ENCODE results near the gene GOPC.

- no peak for TF ChIP-seq EZH2 (IDR thresholded peaks at IDR 0.05)
- no peak for TF ChIP-seq POLR2AphosphoS5 (IDR thresholded peaks at IDR 0.05; ENCODE audit: low read depth, low read length)
- no peak for TF ChIP-seq SP1 (IDR thresholded peaks at IDR 0.05; ENCODE audit: low read depth)
- no peak for TF ChIP-seq SIN3A (IDR thresholded peaks at IDR 0.05; ENCODE audit: low read depth)
- TF ChIP-seq, protein P1, sequence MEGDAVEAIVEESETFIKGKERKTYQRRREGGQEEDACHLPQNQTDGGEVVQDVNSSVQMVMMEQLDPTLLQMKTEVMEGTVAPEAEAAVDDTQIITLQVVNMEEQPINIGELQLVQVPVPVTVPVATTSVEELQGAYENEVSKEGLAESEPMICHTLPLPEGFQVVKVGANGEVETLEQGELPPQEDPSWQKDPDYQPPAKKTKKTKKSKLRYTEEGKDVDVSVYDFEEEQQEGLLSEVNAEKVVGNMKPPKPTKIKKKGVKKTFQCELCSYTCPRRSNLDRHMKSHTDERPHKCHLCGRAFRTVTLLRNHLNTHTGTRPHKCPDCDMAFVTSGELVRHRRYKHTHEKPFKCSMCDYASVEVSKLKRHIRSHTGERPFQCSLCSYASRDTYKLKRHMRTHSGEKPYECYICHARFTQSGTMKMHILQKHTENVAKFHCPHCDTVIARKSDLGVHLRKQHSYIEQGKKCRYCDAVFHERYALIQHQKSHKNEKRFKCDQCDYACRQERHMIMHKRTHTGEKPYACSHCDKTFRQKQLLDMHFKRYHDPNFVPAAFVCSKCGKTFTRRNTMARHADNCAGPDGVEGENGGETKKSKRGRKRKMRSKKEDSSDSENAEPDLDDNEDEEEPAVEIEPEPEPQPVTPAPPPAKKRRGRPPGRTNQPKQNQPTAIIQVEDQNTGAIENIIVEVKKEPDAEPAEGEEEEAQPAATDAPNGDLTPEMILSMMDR (IDR thresholded peaks at IDR 0.05 in 2 of 3, conservative IDR thresholded peaks at IDR 0.05 in 1 of 3; ENCODE audit: borderline replicate concordance in 1 of 3, insufficient read depth in 1 of 3, low read depth in 2 of 3, low read length in 2 of 3), result no peak
- TF ChIP-seq CBX3 (IDR thresholded peaks at IDR 0.05; ENCODE audit: low read depth), result no peak
Observed at GRCh38 chr6:117591405-117591804, 10.9 kb downstream of the GOPC start.
